ELF-1 (cell line): ENCODE measurements around the gene NKX2-4.
A peak's percentile ranks its signal among the peaks of the same experiment; 100 is the strongest.
"Not testable (repeated sequence)": the region's sequence is repeated elsewhere in the genome, so short reads cannot be mapped to it uniquely, and the experiment has no call there.

ENCODE experiments used
- DNase-seq: peaks from one replicate; pipeline ENCODE4 v3.0.0-alpha.2; 2016; ENCODE audit warnings: low read depth, low spot score

The NKX2-4 gene

GRCh38 chr20:21397341-21398108 lies at the start of gene NKX2-4:
NKX2-4 (minus strand) TSS chr20:21397526; CDS start chr20:21397399, 127 bp downstream.
- peak; percentile 18 for DNase-seq

DNA sequence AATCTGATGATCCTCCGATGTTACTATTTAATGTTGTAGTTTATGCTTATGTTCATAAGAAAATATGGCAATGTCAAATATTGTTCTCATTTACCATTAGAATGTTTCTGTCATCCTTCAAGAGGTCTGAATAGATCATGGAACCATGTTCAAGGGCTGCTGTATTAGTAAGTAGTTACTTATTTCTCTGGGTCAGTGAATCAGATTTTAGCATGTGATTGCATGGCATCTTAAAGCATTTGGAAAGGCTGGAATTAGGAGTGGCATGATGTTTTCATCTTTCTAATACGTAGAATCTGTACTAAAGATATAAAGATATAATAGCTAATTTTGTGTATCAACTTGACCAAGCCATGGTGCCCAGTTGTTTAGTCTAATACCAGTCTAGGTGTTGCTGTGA lies 40.5 kb upstream of the NKX2-4 start:
- DNase-seq = no peak

GRCh38 chr20:21437248-21437647 lies 39.9 kb upstream of the NKX2-4 start:
- DNase-seq = no peak

GRCh38 chr20:21436205-21436604 lies 38.9 kb upstream of the NKX2-4 start:
- DNase-seq = no peak

GRCh38 chr20:21435576-21435975 lies 38.2 kb upstream of the NKX2-4 start:
- DNase-seq = no peak

GRCh38 chr20:21433329-21433890 lies 36.1 kb upstream of the NKX2-4 start:
- DNase-seq = no peak

- DNase-seq = no peak
These were observed 35.6 kb upstream of the NKX2-4 start for GRCh38 chr20:21432911-21433310.

- no peak for DNase-seq
These were observed 32.7 kb upstream of the NKX2-4 start for GRCh38 chr20:21430020-21430419.

- no peak for DNase-seq
These were observed 27.5 kb upstream of the NKX2-4 start for GRCh38 chr20:21424846-21425245.

GRCh38 chr20:21423712-21424111 lies 26.4 kb upstream of the NKX2-4 start:
- DNase-seq = not testable (repeated sequence)

GRCh38 chr20:21421601-21422236 lies 24.4 kb upstream of the NKX2-4 start:
- DNase-seq = no peak

- DNase-seq = not testable (repeated sequence)
These were observed 21.8 kb upstream of the NKX2-4 start for GRCh38 chr20:21419147-21419546.

DNA sequence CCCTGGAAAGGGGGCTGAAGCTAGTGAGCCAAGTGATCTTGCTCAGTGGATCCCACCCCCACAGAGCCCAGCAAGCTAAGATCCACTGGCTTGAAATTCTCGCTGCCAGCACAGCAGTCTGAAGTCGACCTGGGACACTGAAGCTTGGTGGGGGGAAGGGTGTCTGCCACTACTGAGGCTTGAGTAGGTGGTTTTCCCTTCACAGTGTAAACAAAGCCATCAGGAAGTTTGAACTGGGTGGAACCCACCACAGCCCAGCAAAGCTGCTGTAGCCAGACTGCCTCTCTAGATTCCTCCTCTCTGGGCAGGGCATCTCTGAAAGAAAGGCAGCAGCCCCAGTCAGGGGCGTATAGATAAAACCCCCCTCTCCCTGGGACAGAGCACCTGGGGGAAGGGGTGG lies 16.7 kb upstream of the NKX2-4 start:
- not testable (repeated sequence) for DNase-seq

GRCh38 chr20:21411725-21412124 lies 14.4 kb upstream of the NKX2-4 start:
- no peak for DNase-seq

DNA sequence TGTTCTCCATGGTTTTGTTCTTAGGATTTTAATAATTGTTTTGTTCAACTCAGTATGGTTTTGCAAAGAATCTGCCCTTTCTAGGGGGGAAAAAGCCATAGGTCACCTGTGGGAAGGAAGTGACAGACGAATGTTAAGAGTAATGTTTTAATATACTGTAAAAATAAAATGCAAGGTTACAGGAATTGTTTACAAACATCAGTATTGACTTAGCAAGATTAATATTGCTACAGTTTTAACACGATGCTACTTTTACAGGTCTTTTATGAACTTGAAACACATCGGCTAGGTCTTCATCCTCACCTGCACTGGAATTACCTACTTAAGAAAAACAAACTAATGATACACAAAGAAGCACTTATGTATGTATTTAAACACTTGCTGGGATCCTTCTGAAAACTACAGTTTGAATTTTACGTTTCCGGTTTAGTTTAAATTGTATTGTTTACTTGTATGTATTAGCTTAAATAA lies 1.7 kb upstream of the NKX2-4 start:
- no peak for DNase-seq

GRCh38 chr20:21398109-21399004 lies 1.0 kb upstream of the NKX2-4 start:
- DNase-seq = no peak

DNA sequence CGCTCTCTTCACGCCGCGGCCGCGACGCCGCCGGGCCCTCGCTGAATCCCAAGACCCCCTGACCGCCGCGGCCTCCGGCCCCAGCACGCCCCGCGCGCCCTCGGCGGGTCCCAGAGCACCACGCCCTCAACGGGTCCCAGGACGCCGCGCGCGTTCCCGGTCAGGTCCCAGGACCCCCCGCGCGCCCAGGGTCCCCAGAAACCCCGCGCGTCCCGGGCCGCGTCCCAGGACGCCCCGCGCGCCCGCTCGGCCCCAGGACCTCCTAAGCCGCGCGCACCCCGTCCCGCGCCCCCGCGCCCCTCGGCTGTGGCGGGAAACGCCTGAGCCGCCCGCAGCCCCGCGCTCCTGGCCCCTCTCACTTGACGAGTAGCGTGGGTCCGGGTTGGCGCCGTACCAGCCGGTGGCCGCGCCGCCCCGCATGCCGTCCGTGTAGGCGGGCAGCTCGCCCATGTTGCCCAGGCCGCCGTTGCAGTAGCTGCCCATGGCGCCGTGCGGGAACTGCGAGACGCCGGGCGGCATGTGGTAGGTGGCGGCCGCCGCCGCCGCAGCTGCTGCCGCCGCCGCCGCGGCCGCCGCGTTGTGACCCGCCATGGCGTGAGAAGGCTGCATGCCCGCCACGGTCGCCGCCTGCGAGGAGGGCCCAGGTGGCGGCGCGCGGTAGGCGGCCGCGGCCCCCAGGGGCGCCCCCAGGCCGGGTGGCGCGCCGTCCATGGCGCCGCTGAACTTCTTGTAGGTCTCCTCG lies 556 bp downstream of the NKX2-4 start:
- DNase-seq = no peak

DNA sequence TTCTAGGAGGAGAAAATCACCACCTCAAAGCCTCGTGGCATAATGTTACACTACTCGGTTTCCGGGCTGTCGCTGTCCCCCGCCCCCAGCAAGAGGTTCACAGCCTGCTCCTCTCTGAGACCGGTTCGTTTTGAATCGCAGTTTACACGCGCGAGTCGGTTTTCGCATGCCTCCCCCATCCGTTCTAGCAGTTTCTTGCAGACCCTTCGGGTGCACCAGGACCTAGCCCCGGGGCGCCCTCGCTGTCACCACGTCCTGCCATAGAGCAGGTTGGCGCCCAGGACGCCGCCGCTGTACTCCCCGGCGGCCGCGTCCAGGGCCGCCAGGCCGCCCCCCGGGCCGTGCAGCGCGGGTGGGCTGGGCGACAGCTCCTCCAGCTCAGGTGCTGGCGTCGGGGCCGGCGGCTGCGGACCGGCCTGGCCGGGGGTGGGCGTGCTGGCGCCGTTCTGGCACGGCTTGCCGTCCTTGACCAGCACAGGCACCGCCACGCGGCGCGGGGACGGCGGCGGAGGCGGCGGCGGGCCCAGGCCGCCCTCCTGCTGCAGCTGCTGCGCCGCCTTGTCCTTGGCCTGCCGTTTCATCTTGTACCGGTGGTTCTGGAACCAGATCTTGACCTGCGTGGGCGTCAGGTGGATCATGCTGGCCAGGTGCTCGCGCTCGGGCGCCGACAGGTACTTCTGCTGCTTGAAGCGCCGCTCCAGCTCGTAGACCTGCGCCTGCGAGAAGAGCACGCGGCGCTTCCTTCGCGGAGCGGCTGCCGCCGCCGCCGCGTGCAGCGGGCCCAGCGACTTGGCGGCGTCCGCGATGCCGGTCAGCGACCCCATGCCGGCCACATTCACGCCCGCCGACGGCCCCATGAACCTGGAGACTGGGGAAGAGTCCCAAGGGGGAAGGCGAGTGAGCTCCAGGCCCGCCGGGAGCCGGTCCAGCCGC lies 1.4 kb downstream of the NKX2-4 start:
- DNase-seq = peak; percentile 65

- DNase-seq = no peak
These were observed 2.2 kb downstream of the NKX2-4 start for GRCh38 chr20:21395051-21395665.
